Skin of body (tissue), 2 donors: Measurements from ENCODE around the gene TAB2. TPM values are rescaled to one million over a fixed set of nuclear protein-coding genes. Genes with fewer than 3 reads are reported as not detected.

ENCODE experiments used
- DNase-seq: peaks from one replicate; lab custom pipeline; 2025; lab: John Stamatoyannopoulos, UW
- total RNA-seq: library from RNA; depleted of rRNA; stranded (reverse); fragments of >200 nt; gene quantifications from one replicate; pipeline ENCODE4 v1.2.3, GENCODE V29; 2014

Gene TAB2
- total RNA-seq, 1 donor from 2014 or later, result 41.1 TPM

GRCh38 chr6:149409617-149410016 is 92.1 kb downstream of the TAB2 start:
- no peak for DNase-seq

- no peak for DNase-seq
Measured at GRCh38 chr6:149410557-149410956, 93.0 kb downstream of the TAB2 start.

- DNase-seq, result no peak
Measured at GRCh38 chr6:149414009-149414408, 96.5 kb downstream of the TAB2 start.

- no peak for DNase-seq
Measured at GRCh38 chr6:149414821-149415220, 97.3 kb downstream of the TAB2 start.

- no peak for DNase-seq
Measured at GRCh38 chr6:149419696-149420404, 102.3 kb downstream of the TAB2 start.

GRCh38 chr6:149421132-149421531 is 103.6 kb downstream of the TAB2 start:
- no peak for DNase-seq

GRCh38 chr6:149422581-149422980 is 105.1 kb downstream of the TAB2 start:
- no peak for DNase-seq

- no peak for DNase-seq
Measured at GRCh38 chr6:149423964-149424440, 106.5 kb downstream of the TAB2 start.

GRCh38 chr6:149425224-149425623 is 107.7 kb downstream of the TAB2 start:
- no peak for DNase-seq

GRCh38 chr6:149425754-149426153 is 108.2 kb downstream of the TAB2 start:
- DNase-seq, result no peak

- no peak for DNase-seq
Measured at GRCh38 chr6:149428606-149429005, 111.1 kb downstream of the TAB2 start.

- DNase-seq, result no peak
Measured at GRCh38 chr6:149429427-149430360, 112.2 kb downstream of the TAB2 start.

GRCh38 chr6:149431905-149432775 is 114.6 kb downstream of the TAB2 start:
- peak; percentile 56 for DNase-seq

- DNase-seq, result no peak
Measured at GRCh38 chr6:149433405-149433804, 115.9 kb downstream of the TAB2 start.

- DNase-seq, result no peak
Measured at GRCh38 chr6:149433881-149434280, 116.4 kb downstream of the TAB2 start.

GRCh38 chr6:149435919-149436586 is 118.5 kb downstream of the TAB2 start:
- no peak for DNase-seq

- DNase-seq, result no peak
Measured at GRCh38 chr6:149436647-149437046, 119.1 kb downstream of the TAB2 start.

- no peak for DNase-seq
Measured at GRCh38 chr6:149437212-149437611, 119.7 kb downstream of the TAB2 start.

GRCh38 chr6:149438855-149439254 is 121.3 kb downstream of the TAB2 start:
- DNase-seq, result no peak

GRCh38 chr6:149439626-149440025 is 122.1 kb downstream of the TAB2 start:
- no peak for DNase-seq
